Measurements from ENCODE around the gene MORC1.
A peak's percentile ranks its signal among the peaks of the same experiment; 100 is the strongest.

Gene MORC1

GRCh38 chr3:109112946-109113760 lies 4.8 kb downstream of the MORC1 start:
- H3K27ac ChIP-seq (ENCODE audit: insufficient read depth in 1 of 2, low read depth in 1 of 2, low read length in 2 of 2, poor library complexity in 1 of 2, severe bottlenecking in 2 of 2), result no peak overlapping the region
- POLR2A ChIA-PET, result no interaction called here
- no peaks in the 10 kb centered on the region for H3K9me3 ChIP-seq (ENCODE audit: control extremely low read depth in 1 of 5, control insufficient read depth in 4 of 5, insufficient read depth in 2 of 5, low read depth in 1 of 5, low read length in 4 of 5)
- no peaks in the 10 kb centered on the region for H3K4me1 ChIP-seq (ENCODE audit: control extremely low read depth in 1 of 4, control insufficient read depth in 4 of 4, insufficient read depth in 4 of 4, low read length in 3 of 4)
- 82% methylated on average over 3 of the region's 4 CpGs for WGBS (ENCODE audit: insufficient coverage)
- no peak overlapping the region for H3K4me3 ChIP-seq (ENCODE audit: control insufficient read depth in 1 of 7, extremely low read depth in 1 of 7, insufficient read depth in 4 of 7, low read depth in 2 of 7, low read length in 6 of 7)
- no peaks in the 10 kb centered on the region for H3K27me3 ChIP-seq (replicated peaks in 2 of 5; ENCODE audit: control insufficient read depth in 4 of 5, insufficient read depth in 5 of 5, low read length in 4 of 5)
- DNase-seq, result no peak
- no peaks in the 10 kb centered on the region for H3K36me3 ChIP-seq (ENCODE audit: control insufficient read depth in 4 of 4, insufficient read depth in 4 of 4, low read length in 3 of 4)
- CTCF ChIA-PET, result interaction anchor here (0.8 to 1.6 kb wide), 2 partner anchors 89 to 245 kb away, joined by 4 read pairs; no protein-coding TSS in a partner anchor

GRCh38 chr3:109109574-109109973 lies 8.4 kb downstream of the MORC1 start:
- Histone ChIP-seq H3K27ac (ENCODE audit: insufficient read depth in 1 of 2, low read depth in 1 of 2, low read length in 2 of 2, poor library complexity in 1 of 2, severe bottlenecking in 2 of 2) (no peak overlapping the region), H3K27me3 (replicated peaks in 2 of 5; ENCODE audit: control insufficient read depth in 4 of 5, insufficient read depth in 5 of 5, low read length in 4 of 5) (no peaks in the 10 kb centered on the region), H3K9me3 (ENCODE audit: control extremely low read depth in 1 of 5, control insufficient read depth in 4 of 5, insufficient read depth in 2 of 5, low read depth in 1 of 5, low read length in 4 of 5) (no peaks in the 10 kb centered on the region), H3K4me1 (ENCODE audit: control extremely low read depth in 1 of 4, control insufficient read depth in 4 of 4, insufficient read depth in 4 of 4, low read length in 3 of 4) (no peaks in the 10 kb centered on the region), H3K36me3 (ENCODE audit: control insufficient read depth in 4 of 4, insufficient read depth in 4 of 4, low read length in 3 of 4) (no peaks in the 10 kb centered on the region), H3K4me3 (ENCODE audit: control insufficient read depth in 1 of 7, extremely low read depth in 1 of 7, insufficient read depth in 4 of 7, low read depth in 2 of 7, low read length in 6 of 7) (no peak overlapping the region)
- WGBS (ENCODE audit: insufficient coverage), result 96% methylated on average over 3 of the region's 4 CpGs
- POLR2A ChIA-PET, result no interaction called here
- CTCF ChIA-PET, result no interaction called here
- DNase-seq, result no peak

- CTCF ChIA-PET, result interaction anchor here (1.4 kb wide), 1 partner anchor 15 kb away, joined by 4 read pairs; no protein-coding TSS in a partner anchor
- POLR2A ChIA-PET, result no interaction called here
- H3K4me3 ChIP-seq (ENCODE audit: control insufficient read depth in 1 of 7, extremely low read depth in 1 of 7, insufficient read depth in 4 of 7, low read depth in 2 of 7, low read length in 6 of 7), result no peak overlapping the region
- WGBS (ENCODE audit: insufficient coverage), result 97% methylated on average over 3 of the region's 5 CpGs
- no peaks in the 10 kb centered on the region for H3K9me3 ChIP-seq (ENCODE audit: control extremely low read depth in 1 of 5, control insufficient read depth in 4 of 5, insufficient read depth in 2 of 5, low read depth in 1 of 5, low read length in 4 of 5)
- no peaks in the 10 kb centered on the region for H3K36me3 ChIP-seq (ENCODE audit: control insufficient read depth in 4 of 4, insufficient read depth in 4 of 4, low read length in 3 of 4)
- peaks cover 0 to 11% (median 6%) of the 10 kb centered on the region in 4 experiments for H3K4me1 ChIP-seq (ENCODE audit: control extremely low read depth in 1 of 4, control insufficient read depth in 4 of 4, insufficient read depth in 4 of 4, low read length in 3 of 4)
- H3K27ac ChIP-seq (ENCODE audit: insufficient read depth in 1 of 2, low read depth in 1 of 2, low read length in 2 of 2, poor library complexity in 1 of 2, severe bottlenecking in 2 of 2), result no peak overlapping the region
- H3K27me3 ChIP-seq (replicated peaks in 2 of 5; ENCODE audit: control insufficient read depth in 4 of 5, insufficient read depth in 5 of 5, low read length in 4 of 5), result no peaks in the 10 kb centered on the region
- peak in 2 of 3 donors; percentile 15 to 21 for DNase-seq
Observed at GRCh38 chr3:109098079-109098644, 19.8 kb downstream of the MORC1 start.

DNA sequence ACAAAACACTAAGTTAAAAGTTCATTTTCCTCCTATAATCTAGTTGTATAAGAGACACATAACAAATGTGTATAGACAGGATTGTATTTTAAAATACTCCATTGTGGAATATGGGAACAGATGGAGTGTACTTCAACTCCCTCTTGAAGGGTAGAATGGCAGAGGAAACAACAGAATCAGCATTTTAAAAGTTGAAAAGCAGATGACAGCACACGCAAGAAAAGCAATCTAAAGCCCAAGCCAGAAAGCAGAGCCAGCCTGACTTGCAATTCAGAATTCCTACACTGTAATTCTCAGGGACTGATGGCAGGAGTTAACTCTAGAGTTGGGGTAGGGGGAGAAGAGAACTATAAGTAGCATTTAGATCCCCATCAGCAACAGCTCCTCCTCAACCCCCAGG lies 22.8 kb downstream of the MORC1 start:
- H3K27ac ChIP-seq (ENCODE audit: insufficient read depth in 1 of 2, low read depth in 1 of 2, low read length in 2 of 2, poor library complexity in 1 of 2, severe bottlenecking in 2 of 2), result no peak overlapping the region
- CTCF ChIA-PET, result no interaction called here
- H3K27me3 ChIP-seq (replicated peaks in 2 of 5; ENCODE audit: control insufficient read depth in 4 of 5, insufficient read depth in 5 of 5, low read length in 4 of 5), result no peaks in the 10 kb centered on the region
- DNase-seq, result no peak
- no peaks in the 10 kb centered on the region for H3K36me3 ChIP-seq (ENCODE audit: control insufficient read depth in 4 of 4, insufficient read depth in 4 of 4, low read length in 3 of 4)
- no peak overlapping the region for H3K4me3 ChIP-seq (ENCODE audit: control insufficient read depth in 1 of 7, extremely low read depth in 1 of 7, insufficient read depth in 4 of 7, low read depth in 2 of 7, low read length in 6 of 7)
- H3K4me1 ChIP-seq (ENCODE audit: control extremely low read depth in 1 of 4, control insufficient read depth in 4 of 4, insufficient read depth in 4 of 4, low read length in 3 of 4), result peaks cover 0 to 7% (median 1%) of the 10 kb centered on the region in 4 experiments
- POLR2A ChIA-PET, result no interaction called here
- no peaks in the 10 kb centered on the region for H3K9me3 ChIP-seq (ENCODE audit: control extremely low read depth in 1 of 5, control insufficient read depth in 4 of 5, insufficient read depth in 2 of 5, low read depth in 1 of 5, low read length in 4 of 5)
- WGBS (ENCODE audit: insufficient coverage), result 100% methylated on average over 1 of the region's 1 CpG

DNA sequence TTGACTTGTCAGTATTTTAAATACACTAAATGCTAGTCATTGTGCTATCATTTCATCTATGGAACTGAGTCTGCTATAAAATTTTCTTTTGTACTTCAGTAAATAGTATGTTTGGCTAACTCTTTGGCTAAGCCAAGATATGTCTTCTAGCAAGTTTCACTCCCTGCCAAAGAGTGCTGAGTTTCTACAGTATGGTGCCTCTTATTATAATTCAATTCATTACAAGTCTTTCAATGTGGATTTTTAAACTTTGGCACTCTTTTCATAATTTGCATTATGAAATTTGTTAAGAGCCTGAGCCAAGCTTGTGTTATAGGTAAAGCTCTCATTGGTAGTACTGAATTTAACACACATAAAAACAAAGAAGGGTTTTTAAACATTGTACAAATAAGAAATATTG lies 24.4 kb downstream of the MORC1 start:
- H3K4me1 ChIP-seq (ENCODE audit: control extremely low read depth in 1 of 4, control insufficient read depth in 4 of 4, insufficient read depth in 4 of 4, low read length in 3 of 4), result peaks cover 0 to 2% (median 1%) of the 10 kb centered on the region in 4 experiments
- no peak overlapping the region for H3K27ac ChIP-seq (ENCODE audit: insufficient read depth in 1 of 2, low read depth in 1 of 2, low read length in 2 of 2, poor library complexity in 1 of 2, severe bottlenecking in 2 of 2)
- H3K9me3 ChIP-seq (ENCODE audit: control extremely low read depth in 1 of 5, control insufficient read depth in 4 of 5, insufficient read depth in 2 of 5, low read depth in 1 of 5, low read length in 4 of 5), result no peaks in the 10 kb centered on the region
- no peaks in the 10 kb centered on the region for H3K27me3 ChIP-seq (replicated peaks in 2 of 5; ENCODE audit: control insufficient read depth in 4 of 5, insufficient read depth in 5 of 5, low read length in 4 of 5)
- no peak overlapping the region for H3K4me3 ChIP-seq (ENCODE audit: control insufficient read depth in 1 of 7, extremely low read depth in 1 of 7, insufficient read depth in 4 of 7, low read depth in 2 of 7, low read length in 6 of 7)
- CTCF ChIA-PET, result interaction anchor here (1.2 to 1.8 kb wide), 3 partner anchors 11 to 70 kb away, joined by 3 to 7 read pairs (median 3); no protein-coding TSS in a partner anchor
- H3K36me3 ChIP-seq (ENCODE audit: control insufficient read depth in 4 of 4, insufficient read depth in 4 of 4, low read length in 3 of 4), result no peaks in the 10 kb centered on the region
- DNase-seq, result no peak
- POLR2A ChIA-PET, result no interaction called here

GRCh38 chr3:109091846-109092245 lies 26.1 kb downstream of the MORC1 start:
- CTCF ChIA-PET, result interaction anchor here (1.1 to 1.8 kb wide), 2 partner anchors 21 to 68 kb away, joined by 3 to 7 read pairs; no protein-coding TSS in a partner anchor
- 88% methylated on average over 1 of the region's 2 CpGs for WGBS (ENCODE audit: insufficient coverage)

GRCh38 chr3:109089265-109089664 lies 28.7 kb downstream of the MORC1 start:
- H3K4me3 ChIP-seq (ENCODE audit: control insufficient read depth in 1 of 7, extremely low read depth in 1 of 7, insufficient read depth in 4 of 7, low read depth in 2 of 7, low read length in 6 of 7), result no peak overlapping the region
- H3K27ac ChIP-seq (ENCODE audit: insufficient read depth in 1 of 2, low read depth in 1 of 2, low read length in 2 of 2, poor library complexity in 1 of 2, severe bottlenecking in 2 of 2), result no peak overlapping the region
- H3K36me3 ChIP-seq (ENCODE audit: control insufficient read depth in 4 of 4, insufficient read depth in 4 of 4, low read length in 3 of 4), result no peaks in the 10 kb centered on the region
- no peak for DNase-seq
- no peaks in the 10 kb centered on the region for H3K27me3 ChIP-seq (replicated peaks in 2 of 5; ENCODE audit: control insufficient read depth in 4 of 5, insufficient read depth in 5 of 5, low read length in 4 of 5)
- ChIA-PET CTCF (no interaction called here), POLR2A (no interaction called here)
- no CpG with 5 or more reads among the region's 1 CpG for WGBS (ENCODE audit: insufficient coverage)
- no peaks in the 10 kb centered on the region for H3K4me1 ChIP-seq (ENCODE audit: control extremely low read depth in 1 of 4, control insufficient read depth in 4 of 4, insufficient read depth in 4 of 4, low read length in 3 of 4)
- no peaks in the 10 kb centered on the region for H3K9me3 ChIP-seq (ENCODE audit: control extremely low read depth in 1 of 5, control insufficient read depth in 4 of 5, insufficient read depth in 2 of 5, low read depth in 1 of 5, low read length in 4 of 5)

More at GRCh38 chr3:109091846-109092245, 26.1 kb downstream of the MORC1 start:
- no peak overlapping the region for H3K4me3 ChIP-seq (ENCODE audit: control insufficient read depth in 1 of 7, extremely low read depth in 1 of 7, insufficient read depth in 4 of 7, low read depth in 2 of 7, low read length in 6 of 7)
- H3K36me3 ChIP-seq (ENCODE audit: control insufficient read depth in 4 of 4, insufficient read depth in 4 of 4, low read length in 3 of 4), result no peaks in the 10 kb centered on the region
- no peaks in the 10 kb centered on the region for H3K27me3 ChIP-seq (replicated peaks in 2 of 5; ENCODE audit: control insufficient read depth in 4 of 5, insufficient read depth in 5 of 5, low read length in 4 of 5)
- H3K27ac ChIP-seq (ENCODE audit: insufficient read depth in 1 of 2, low read depth in 1 of 2, low read length in 2 of 2, poor library complexity in 1 of 2, severe bottlenecking in 2 of 2), result no peak overlapping the region
- no peaks in the 10 kb centered on the region for H3K9me3 ChIP-seq (ENCODE audit: control extremely low read depth in 1 of 5, control insufficient read depth in 4 of 5, insufficient read depth in 2 of 5, low read depth in 1 of 5, low read length in 4 of 5)
- POLR2A ChIA-PET, result interaction anchor here (0.6 kb wide), 1 partner anchor 58 kb away, joined by 3 read pairs; no protein-coding TSS in a partner anchor
- DNase-seq, result no peak
- H3K4me1 ChIP-seq (ENCODE audit: control extremely low read depth in 1 of 4, control insufficient read depth in 4 of 4, insufficient read depth in 4 of 4, low read length in 3 of 4), result no peaks in the 10 kb centered on the region
